Fibroblast of mammary gland (primary cell): ENCODE data around the gene ENPP3.

ENCODE experiments used
- DNase-seq: peaks from one replicate; pipeline ENCODE4 v3.0.0-alpha.2; 2010; ENCODE audit warnings: low read depth
- H3K4me3 ChIP-seq: 2 replicates; pipeline ENCODE4 v1.5.1; 2011; ENCODE audit warnings: low read depth, mild to moderate bottlenecking, low read length, moderate library complexity; ENCODE audit not compliant: control insufficient read depth
- CTCF ChIP-seq: conservative IDR thresholded peaks from 2 replicates; pipeline ENCODE4 v1.5.1; 2011; ENCODE audit warnings: low read depth, low read length, inconsistent platforms; ENCODE audit not compliant: control insufficient read depth, insufficient read depth

The ENPP3 gene

GRCh38 chr6:131739136-131739535 is 102.0 kb downstream of the ENPP3 start:
- no peak for TF ChIP-seq CTCF
- DNase-seq = no peak

GRCh38 chr6:131740161-131740560 is 103.1 kb downstream of the ENPP3 start:
- H3K4me3 ChIP-seq = no peak overlapping the region
- TF ChIP-seq CTCF = no peak
- DNase-seq = peak; percentile 92

More at GRCh38 chr6:131739136-131739535, 102.0 kb downstream of the ENPP3 start:
- no peak overlapping the region for H3K4me3 ChIP-seq

DNA sequence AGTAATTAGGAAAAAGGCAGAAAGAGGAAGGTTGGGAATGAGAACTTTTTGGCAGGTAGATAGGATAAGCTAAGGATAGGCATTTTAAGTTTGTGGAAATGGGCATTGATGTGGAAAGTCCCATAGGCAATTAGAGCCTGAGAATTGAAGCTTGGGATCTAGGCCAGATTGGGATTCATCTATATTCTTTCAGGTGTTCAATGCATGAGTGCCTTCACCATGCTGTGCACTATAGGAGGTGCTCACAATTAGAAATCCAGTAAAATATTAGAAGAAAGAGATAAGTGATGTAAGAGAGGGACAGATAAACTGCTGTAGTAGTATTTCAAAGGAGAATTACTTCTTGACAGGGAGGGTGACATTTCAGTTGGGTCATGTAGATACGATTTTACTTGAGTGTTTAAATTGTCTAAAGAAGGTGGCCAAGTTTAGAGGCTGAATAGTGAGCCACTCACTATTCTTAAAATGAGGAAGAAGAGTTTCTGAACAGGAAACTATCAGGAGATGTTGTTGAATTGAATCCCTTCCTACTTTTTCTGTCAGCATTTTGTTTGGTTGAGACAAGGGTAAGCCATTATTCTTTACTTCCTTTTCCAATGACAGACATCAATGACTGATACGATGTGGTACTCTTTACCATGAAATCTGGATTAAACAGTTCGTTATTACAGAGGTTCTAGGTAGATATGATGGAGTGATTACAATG is 104.7 kb downstream of the ENPP3 start:
- no peak for DNase-seq
- H3K4me3 ChIP-seq = no peak overlapping the region
- TF ChIP-seq CTCF = no peak

DNA sequence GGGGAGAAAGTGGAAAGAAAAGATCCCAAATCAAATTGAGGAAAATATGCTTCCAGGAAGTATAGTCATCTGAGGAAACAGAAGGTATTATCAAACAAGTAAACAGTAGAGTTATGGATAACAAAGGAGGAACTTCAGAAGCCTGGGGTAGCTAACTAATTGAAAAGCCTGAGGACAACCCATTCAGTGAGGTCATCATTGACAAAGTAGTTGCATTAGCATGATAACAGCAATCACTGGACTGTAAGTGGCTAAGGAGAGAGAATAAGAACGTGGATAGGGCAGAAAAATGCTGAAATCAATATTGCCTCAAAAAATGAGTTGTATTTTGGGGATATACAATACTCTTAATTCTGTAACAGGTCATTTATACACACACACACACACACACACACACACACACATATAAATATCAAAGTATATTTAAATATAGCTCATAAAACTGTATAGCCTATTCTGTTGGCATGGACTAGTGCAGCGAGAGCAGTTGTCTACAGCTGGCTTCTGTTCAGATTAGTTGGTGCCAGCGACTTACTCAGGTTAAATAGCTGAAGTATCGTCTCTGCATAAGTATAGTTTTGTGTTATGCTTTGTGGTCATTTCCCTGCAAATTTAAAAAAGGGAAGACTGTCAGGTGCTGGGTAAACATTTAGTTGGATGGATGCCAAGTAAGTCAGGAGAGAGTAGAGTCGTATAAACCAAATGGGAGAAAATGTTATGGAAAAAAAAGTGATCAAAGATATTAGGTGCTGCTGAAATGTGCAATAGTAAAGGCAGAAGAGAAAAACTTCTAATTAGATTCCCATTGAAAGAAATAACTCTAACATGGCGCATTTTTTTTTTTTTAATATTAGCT is 107.6 kb downstream of the ENPP3 start:
- DNase-seq = no peak
- no peak for TF ChIP-seq CTCF
- H3K4me3 ChIP-seq = no peak overlapping the region

DNA sequence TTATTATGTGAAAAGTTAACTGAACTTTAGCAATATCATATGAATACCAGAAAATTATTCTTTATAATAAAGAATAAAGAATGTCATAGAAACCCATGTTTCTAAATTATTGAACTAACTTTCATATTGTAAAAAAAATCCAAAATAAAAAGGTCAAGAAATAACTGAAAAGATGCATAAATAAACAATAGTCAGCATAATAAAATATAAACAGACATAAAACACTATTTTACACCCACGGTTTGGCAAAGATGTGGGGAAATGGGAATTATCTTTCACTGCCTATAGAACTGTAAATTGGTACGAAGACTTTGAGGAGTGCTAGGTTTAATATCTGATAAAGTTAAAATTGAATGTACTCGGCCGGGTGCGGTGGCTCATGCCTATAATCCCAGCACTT is 108.4 kb downstream of the ENPP3 start:
- no peak overlapping the region for H3K4me3 ChIP-seq
- DNase-seq = no peak
- TF ChIP-seq CTCF = no peak

DNA sequence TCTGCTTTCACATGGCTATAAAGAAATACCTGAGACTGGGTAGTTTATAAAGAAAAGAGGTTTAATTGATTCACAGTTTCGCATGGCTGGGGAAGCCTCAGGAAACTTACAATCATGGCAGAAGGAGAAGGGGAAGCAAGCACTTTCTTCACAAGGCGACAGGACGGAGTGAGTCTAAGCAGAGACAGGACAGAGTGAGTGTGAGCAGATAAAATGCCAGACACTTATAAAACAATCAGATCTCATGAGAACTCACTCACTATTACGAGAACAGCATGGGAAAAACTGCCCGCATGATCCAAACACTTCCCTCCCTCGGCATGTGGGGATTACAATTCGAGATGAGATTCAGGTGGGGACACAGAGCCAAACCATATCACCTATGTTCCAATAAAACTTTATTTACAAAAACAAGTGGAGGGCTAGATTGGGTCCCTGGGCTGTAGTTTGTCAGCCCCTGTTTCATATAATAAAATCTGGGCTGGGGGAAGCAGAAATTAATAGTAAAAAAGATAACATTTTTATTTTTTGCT is 110.8 kb downstream of the ENPP3 start:
- TF ChIP-seq CTCF = no peak
- no peak for DNase-seq

More for the DNA sequence above, 110.8 kb downstream of the ENPP3 start:
- no peak overlapping the region for H3K4me3 ChIP-seq
